H7 (cell line): ENCODE measurements around the gene APBA2. TPM values are rescaled to one million over a fixed set of nuclear protein-coding genes. Genes with fewer than 3 reads are reported as not detected.
"Not testable (repeated sequence)": the region's sequence is repeated elsewhere in the genome, so short reads cannot be mapped to it uniquely, and the experiment has no call there.

ENCODE experiments used
- DNase-seq: peaks from one replicate; pipeline ENCODE4 v3.0.0; 2012
- H3K27me3 ChIP-seq: 2 replicates; pipeline ENCODE4 v1.6.0; 2011; ENCODE audit warnings: mild to moderate bottlenecking, low read length; ENCODE audit not compliant: control insufficient read depth, insufficient read depth
- H3K36me3 ChIP-seq: replicated peaks from 2 replicates; pipeline ENCODE4 v1.5.1; 2011; ENCODE audit warnings: low read length; ENCODE audit not compliant: control insufficient read depth, insufficient read depth
- H3K4me3 ChIP-seq: 2 replicates; pipeline ENCODE4 v1.5.1; 2011; ENCODE audit warnings: low read depth, mild to moderate bottlenecking, control low read depth, low read length, moderate library complexity; ENCODE audit not compliant: insufficient read depth
- total RNA-seq: library from RNA; depleted of rRNA; stranded (reverse); fragments of >200 nt; shearing (Covaris generic); gene quantifications from 2 replicates; pipeline ENCODE4 v1.2.3, GENCODE V29; 2014

The APBA2 gene
- total RNA-seq, 1 experiment from 2014 or later = 15.6 TPM

- no peak overlapping the region for H3K4me3 ChIP-seq
- H3K27me3 ChIP-seq = no peaks in the 10 kb centered on the region
- DNase-seq = peak; percentile 93
- no peaks in the 10 kb centered on the region for H3K36me3 ChIP-seq
These were observed 205.1 kb downstream of the APBA2 start for GRCh38 chr15:29090617-29091466.

GRCh38 chr15:29091666-29092065 lies 205.9 kb downstream of the APBA2 start:
- Histone ChIP-seq H3K4me3 (no peak overlapping the region), H3K36me3 (no peaks in the 10 kb centered on the region), H3K27me3 (no peaks in the 10 kb centered on the region)
- DNase-seq = peak; percentile 57

DNA sequence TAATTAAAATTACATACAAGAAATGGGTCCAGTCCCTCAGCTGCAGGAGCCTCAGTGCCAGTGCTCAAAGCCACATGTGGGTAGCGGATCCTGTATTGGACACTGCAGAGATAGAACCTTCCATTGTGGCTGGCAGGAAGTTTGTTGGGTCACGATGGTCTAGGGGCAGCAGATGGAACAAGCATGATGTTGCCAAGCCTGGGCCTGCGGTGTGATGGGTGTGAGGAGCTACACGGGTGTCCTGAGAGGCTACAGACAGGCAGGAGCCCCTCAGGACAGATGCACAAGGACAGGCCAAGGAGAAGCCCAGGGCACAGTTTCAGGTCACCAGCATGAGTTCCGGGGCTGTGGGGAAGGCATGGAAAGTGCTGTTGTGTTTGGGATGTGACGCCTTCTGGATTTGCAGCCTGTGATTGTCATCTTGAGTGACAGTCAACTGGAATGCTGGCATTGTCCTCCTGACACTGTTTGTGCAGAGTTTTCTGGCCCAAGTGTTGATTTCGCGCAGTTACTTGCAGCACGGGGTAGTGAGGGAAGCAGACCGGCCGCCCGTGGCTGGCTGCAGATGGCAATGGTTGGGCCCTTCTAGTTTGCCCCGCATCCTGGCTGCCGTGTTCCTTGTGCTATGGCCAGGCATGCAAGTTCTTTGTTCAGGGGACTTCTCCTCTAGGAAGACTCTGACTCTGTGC lies 206.7 kb downstream of the APBA2 start:
- no peak overlapping the region for H3K4me3 ChIP-seq
- no peak for DNase-seq
- H3K27me3 ChIP-seq = no peaks in the 10 kb centered on the region
- no peaks in the 10 kb centered on the region for H3K36me3 ChIP-seq

DNA sequence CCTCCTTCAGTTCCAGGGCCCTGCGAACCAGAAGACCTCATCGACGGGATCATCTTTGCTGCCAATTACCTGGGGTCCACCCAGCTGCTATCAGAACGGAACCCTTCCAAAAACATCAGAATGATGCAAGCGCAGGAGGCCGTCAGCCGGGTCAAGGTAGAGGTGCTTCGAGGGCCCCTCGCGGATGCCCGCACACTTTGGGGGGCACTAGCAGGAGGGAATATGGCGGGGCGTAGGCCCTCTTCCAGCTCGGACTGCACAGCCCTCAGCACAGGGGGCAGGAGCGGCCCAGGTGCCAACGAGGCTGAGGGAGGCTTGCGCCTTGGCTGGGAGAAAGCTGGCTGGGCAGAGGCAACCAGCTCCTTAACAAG lies 207.3 kb downstream of the APBA2 start:
- DNase-seq = no peak
- no peaks in the 10 kb centered on the region for H3K36me3 ChIP-seq
- H3K4me3 ChIP-seq = no peak overlapping the region
- H3K27me3 ChIP-seq = no peaks in the 10 kb centered on the region

GRCh38 chr15:29093696-29094343 lies 208.0 kb downstream of the APBA2 start:
- peak; percentile 48 for DNase-seq
- Histone ChIP-seq H3K4me3 (no peak overlapping the region), H3K27me3 (no peaks in the 10 kb centered on the region), H3K36me3 (no peaks in the 10 kb centered on the region)

GRCh38 chr15:29094711-29095110 lies 208.9 kb downstream of the APBA2 start:
- DNase-seq = no peak
- Histone ChIP-seq H3K27me3 (no peaks in the 10 kb centered on the region), H3K36me3 (no peaks in the 10 kb centered on the region), H3K4me3 (no peak overlapping the region)

GRCh38 chr15:29095746-29096145 lies 210.0 kb downstream of the APBA2 start:
- H3K36me3 ChIP-seq = no peaks in the 10 kb centered on the region
- DNase-seq = no peak
- no peaks in the 10 kb centered on the region for H3K27me3 ChIP-seq
- no peak overlapping the region for H3K4me3 ChIP-seq

DNA sequence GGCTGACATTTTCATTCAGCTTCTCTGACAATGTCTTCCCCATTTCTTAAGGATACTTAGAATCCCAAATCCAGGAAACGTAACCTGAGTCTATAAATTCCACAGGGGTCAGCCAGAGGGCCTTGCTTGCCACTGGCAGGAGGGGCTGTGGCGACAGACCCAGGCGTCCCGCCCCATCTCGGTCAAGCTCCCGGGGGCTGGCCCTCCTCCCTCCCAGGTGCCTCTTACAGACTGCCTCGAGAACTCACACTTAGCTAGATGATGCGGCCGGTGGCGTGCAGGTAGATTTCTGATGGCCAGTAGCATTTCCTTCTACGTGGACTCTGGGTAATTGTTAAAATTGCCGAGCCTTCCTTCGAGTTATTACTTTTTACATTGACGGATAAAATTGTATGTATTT lies 211.4 kb downstream of the APBA2 start:
- Histone ChIP-seq H3K4me3 (no peak overlapping the region), H3K36me3 (no peaks in the 10 kb centered on the region), H3K27me3 (no peaks in the 10 kb centered on the region)
- DNase-seq = peak; percentile 67

DNA sequence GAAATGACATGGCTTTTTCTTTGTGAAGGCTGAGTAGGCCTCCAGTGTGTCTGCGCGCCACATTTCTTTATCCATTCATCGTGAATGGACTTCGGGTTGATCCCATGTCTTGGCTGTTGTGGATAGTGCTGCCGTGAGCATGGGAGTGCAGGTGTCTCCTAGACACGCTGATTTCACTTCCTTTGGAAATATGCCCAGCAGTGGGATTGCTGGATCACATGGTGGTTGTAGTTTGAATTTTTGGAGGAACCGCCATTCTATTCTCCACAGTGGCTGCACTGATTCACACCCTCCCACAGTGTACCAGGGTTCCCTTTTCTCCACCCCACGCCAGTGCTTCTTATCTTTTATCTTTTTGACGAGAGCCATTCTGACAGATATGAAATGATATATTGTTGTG lies 212.2 kb downstream of the APBA2 start:
- no peak overlapping the region for H3K4me3 ChIP-seq
- no peaks in the 10 kb centered on the region for H3K36me3 ChIP-seq
- no peaks in the 10 kb centered on the region for H3K27me3 ChIP-seq
- no peak for DNase-seq

DNA sequence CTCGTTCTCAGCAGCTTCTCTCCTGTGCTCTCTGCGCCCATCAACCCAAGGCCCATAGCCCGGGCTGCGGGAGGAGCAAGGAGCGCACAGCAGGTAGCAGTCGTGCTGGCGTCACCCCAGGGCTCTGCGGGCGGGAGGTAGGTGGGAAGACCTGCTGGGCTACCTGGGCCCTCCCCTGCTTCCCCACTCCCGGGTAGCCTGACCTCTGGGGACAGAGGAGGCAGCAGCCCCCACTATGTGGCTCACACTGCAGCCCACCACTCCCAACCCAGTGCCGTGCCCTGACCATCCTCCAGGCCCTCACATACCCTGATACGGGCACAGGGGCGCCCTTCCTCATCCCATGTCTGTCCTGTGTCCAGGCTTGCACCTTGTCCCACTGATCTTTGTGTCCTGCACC lies 212.9 kb downstream of the APBA2 start:
- Histone ChIP-seq H3K4me3 (no peak overlapping the region), H3K36me3 (no peaks in the 10 kb centered on the region), H3K27me3 (no peaks in the 10 kb centered on the region)
- DNase-seq = no peak

- no peak for DNase-seq
- H3K27me3 ChIP-seq = no peaks in the 10 kb centered on the region
- H3K36me3 ChIP-seq = no peaks in the 10 kb centered on the region
- H3K4me3 ChIP-seq = no peak overlapping the region
These were observed 213.5 kb downstream of the APBA2 start for GRCh38 chr15:29099131-29099880.

GRCh38 chr15:29100486-29101000 lies 214.8 kb downstream of the APBA2 start:
- no peaks in the 10 kb centered on the region for H3K27me3 ChIP-seq
- H3K36me3 ChIP-seq = no peaks in the 10 kb centered on the region
- H3K4me3 ChIP-seq = no peak overlapping the region
- DNase-seq = peak; percentile 45

DNA sequence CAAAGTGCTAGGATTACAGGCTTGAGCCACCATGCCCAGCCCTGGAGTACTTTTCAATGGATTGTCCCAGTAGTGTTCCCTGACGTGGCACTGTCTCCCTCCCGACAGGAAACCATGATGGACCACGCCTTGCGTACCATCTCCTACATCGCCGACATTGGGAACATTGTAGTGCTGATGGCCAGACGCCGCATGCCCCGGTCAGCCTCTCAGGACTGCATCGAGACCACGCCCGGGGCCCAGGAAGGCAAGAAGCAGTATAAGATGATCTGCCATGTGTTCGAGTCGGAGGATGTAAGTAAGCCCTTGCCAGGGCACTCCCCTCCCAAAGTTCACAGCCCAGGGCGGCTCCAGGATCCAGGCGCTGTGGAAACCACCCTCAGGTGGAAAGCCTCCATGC lies 215.7 kb downstream of the APBA2 start:
- no peak for DNase-seq
- no peak overlapping the region for H3K4me3 ChIP-seq
- no peaks in the 10 kb centered on the region for H3K27me3 ChIP-seq
- H3K36me3 ChIP-seq = no peaks in the 10 kb centered on the region

GRCh38 chr15:29102173-29102794 lies 216.5 kb downstream of the APBA2 start:
- peak; percentile 92 for DNase-seq
- not testable (repeated sequence) for H3K27me3 ChIP-seq, H3K36me3 ChIP-seq, H3K4me3 ChIP-seq
